ENCODE results near the gene PGR.

DNA sequence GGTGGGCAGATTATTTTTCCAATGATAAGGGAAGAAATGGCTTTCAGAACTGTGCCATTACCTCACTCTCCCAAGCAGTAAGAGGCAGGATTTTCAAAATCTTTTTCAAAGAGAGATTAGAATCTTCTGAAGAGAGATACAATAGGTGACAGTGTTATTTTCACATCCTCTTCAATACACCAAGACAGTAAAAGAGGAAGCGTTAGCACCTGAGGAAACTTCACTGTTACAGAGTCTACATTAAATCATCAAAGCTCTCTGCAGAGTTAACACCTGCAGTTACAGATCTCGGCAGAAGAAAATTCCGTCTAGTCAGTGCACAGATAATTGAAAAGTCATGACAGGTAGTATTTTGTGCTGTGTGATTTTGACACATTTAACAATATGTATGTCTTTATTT, 144.9 kb downstream of the PGR start:
- TF ChIP-seq, protein P1, sequence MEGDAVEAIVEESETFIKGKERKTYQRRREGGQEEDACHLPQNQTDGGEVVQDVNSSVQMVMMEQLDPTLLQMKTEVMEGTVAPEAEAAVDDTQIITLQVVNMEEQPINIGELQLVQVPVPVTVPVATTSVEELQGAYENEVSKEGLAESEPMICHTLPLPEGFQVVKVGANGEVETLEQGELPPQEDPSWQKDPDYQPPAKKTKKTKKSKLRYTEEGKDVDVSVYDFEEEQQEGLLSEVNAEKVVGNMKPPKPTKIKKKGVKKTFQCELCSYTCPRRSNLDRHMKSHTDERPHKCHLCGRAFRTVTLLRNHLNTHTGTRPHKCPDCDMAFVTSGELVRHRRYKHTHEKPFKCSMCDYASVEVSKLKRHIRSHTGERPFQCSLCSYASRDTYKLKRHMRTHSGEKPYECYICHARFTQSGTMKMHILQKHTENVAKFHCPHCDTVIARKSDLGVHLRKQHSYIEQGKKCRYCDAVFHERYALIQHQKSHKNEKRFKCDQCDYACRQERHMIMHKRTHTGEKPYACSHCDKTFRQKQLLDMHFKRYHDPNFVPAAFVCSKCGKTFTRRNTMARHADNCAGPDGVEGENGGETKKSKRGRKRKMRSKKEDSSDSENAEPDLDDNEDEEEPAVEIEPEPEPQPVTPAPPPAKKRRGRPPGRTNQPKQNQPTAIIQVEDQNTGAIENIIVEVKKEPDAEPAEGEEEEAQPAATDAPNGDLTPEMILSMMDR (IDR thresholded peaks at IDR 0.05 in 8 of 11, conservative IDR thresholded peaks at IDR 0.05 in 3 of 11): no peak
- TF ChIP-seq POLR2A (IDR thresholded peaks at IDR 0.05) (no peak), POLR2AphosphoS5 (IDR thresholded peaks at IDR 0.05) (no peak)

Data from spleen (tissue), 7 donors.